GM12801 (cell line): ENCODE data around the gene BCOR.

ENCODE experiments used
- CTCF ChIP-seq: IDR thresholded peaks from one replicate; pipeline ENCODE4 v1.5.1; 2011; ENCODE audit warnings: control low read depth; ENCODE audit not compliant: insufficient read length; ENCODE audit errors: extremely low read depth

BCOR gene

GRCh38 chrX:40100537-40101429 lies 3.0 kb upstream of the BCOR start:
- TF ChIP-seq CTCF: no peak

- no peak for TF ChIP-seq CTCF
Measured at GRCh38 chrX:40100141-40100536, 2.4 kb upstream of the BCOR start.

- no peak for TF ChIP-seq CTCF
Measured at GRCh38 chrX:40099055-40099958, 1.5 kb upstream of the BCOR start.

- no peak for TF ChIP-seq CTCF
Measured at GRCh38 chrX:40098264-40099054, 701 bp upstream of the BCOR start.

GRCh38 chrX:40097141-40097503 lies 636 bp downstream of the BCOR start:
- no peak for TF ChIP-seq CTCF

- no peak for TF ChIP-seq CTCF
Measured at GRCh38 chrX:40096395-40097091, 1.2 kb downstream of the BCOR start.
